DMS53 treated with DMSO at 0.1 percent for 48 hours (cell line): ENCODE results near the gene MED13.

Experiments used
- DNase-seq: peaks from one replicate; lab custom pipeline; 2025; ENCODE audit not compliant: unreplicated experiment; lab: John Stamatoyannopoulos, UW

Gene MED13, protein sequence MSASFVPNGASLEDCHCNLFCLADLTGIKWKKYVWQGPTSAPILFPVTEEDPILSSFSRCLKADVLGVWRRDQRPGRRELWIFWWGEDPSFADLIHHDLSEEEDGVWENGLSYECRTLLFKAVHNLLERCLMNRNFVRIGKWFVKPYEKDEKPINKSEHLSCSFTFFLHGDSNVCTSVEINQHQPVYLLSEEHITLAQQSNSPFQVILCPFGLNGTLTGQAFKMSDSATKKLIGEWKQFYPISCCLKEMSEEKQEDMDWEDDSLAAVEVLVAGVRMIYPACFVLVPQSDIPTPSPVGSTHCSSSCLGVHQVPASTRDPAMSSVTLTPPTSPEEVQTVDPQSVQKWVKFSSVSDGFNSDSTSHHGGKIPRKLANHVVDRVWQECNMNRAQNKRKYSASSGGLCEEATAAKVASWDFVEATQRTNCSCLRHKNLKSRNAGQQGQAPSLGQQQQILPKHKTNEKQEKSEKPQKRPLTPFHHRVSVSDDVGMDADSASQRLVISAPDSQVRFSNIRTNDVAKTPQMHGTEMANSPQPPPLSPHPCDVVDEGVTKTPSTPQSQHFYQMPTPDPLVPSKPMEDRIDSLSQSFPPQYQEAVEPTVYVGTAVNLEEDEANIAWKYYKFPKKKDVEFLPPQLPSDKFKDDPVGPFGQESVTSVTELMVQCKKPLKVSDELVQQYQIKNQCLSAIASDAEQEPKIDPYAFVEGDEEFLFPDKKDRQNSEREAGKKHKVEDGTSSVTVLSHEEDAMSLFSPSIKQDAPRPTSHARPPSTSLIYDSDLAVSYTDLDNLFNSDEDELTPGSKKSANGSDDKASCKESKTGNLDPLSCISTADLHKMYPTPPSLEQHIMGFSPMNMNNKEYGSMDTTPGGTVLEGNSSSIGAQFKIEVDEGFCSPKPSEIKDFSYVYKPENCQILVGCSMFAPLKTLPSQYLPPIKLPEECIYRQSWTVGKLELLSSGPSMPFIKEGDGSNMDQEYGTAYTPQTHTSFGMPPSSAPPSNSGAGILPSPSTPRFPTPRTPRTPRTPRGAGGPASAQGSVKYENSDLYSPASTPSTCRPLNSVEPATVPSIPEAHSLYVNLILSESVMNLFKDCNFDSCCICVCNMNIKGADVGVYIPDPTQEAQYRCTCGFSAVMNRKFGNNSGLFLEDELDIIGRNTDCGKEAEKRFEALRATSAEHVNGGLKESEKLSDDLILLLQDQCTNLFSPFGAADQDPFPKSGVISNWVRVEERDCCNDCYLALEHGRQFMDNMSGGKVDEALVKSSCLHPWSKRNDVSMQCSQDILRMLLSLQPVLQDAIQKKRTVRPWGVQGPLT (N-terminal part only)

DNA sequence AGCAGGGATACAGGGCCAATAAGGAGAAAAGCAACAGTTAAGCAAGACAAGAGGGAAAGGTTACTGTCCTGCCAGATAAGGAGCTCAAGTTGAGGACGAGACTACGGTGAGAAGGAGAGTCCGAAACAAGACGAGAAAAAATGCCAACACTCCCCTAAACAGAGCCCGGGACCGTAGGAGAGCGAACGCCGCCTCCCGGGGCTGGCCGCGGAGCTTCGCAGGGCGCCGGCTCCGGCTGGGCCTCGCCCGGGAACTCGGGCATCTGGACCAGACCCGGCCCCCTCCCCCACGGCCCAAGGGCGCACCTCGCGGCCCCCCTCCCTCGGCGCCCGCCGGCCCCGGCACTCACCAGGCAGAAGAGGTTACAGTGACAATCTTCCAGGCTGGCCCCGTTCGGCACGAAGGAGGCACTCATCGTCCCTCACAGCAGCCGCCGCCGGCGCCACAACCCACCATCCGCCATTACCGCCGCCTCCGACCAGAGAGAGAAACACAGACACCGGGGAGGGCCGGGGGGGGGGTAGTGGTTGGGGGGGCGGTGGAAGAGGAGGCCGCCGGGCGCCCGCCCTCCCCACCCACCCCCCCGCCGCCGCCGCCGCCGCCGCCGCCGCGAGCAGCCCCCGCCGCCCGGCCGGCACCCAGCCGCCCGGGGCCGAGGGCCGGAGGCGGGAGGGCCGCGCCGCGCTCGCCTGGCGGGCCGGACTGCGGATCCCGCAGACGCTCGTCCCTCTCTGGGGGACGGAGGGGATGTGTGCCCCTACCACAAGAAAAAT is at the start of gene MED13:
MED13 (minus strand) TSS at position 488 of the 773 bp plus-strand sequence; CDS start at position 415, 73 bp downstream.
- DNase-seq = no peak

DNA sequence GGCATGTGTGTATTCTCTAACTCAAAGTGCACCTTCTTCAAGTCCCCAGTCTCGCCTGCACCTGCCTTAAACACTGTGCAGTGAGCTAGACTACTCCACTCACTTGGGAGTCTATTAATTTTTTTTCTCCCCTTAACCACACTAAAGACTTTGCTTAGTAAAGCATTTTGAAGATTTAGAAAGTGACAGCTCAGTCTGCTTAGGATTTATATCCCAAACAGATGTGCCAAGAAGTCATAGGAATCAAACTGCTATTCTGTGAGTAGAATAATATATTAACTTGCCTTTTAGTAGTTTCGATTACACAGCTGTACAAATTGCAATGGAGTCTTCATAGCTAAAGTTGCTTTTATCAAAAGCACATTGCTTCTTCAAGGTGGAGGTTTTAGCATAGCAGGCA is 47.2 kb upstream of the MED13 start:
- DNase-seq = no peak

DNA sequence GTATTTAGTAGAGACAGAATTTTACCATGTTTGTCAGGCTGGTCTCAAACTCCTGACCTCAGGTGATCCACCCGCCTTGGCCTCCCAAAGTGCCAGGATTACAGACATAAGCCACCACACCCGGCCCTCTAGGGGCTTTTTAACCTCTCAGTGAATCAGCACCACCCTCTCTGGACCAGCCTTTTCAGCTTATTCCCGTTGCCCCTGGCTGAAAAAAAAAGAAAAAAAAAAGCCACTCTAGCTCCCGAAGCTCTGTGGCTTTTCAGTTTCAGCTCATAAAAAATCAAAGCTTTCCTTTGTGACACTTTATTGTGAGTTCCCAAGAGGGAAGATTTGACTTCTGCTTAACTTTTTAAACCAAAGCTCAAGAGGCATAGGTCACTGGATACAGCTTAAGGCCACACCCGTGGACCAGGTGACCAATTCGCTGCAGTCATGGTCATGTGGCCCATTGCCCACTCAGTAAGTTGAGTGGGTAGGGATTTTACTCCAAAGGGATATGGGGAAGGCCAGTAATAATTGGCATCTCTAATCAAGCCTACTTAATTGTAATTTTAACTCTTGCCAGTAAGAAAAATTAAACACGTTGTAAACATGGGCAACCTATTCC is 46.6 kb upstream of the MED13 start:
- DNase-seq = no peak

DNA sequence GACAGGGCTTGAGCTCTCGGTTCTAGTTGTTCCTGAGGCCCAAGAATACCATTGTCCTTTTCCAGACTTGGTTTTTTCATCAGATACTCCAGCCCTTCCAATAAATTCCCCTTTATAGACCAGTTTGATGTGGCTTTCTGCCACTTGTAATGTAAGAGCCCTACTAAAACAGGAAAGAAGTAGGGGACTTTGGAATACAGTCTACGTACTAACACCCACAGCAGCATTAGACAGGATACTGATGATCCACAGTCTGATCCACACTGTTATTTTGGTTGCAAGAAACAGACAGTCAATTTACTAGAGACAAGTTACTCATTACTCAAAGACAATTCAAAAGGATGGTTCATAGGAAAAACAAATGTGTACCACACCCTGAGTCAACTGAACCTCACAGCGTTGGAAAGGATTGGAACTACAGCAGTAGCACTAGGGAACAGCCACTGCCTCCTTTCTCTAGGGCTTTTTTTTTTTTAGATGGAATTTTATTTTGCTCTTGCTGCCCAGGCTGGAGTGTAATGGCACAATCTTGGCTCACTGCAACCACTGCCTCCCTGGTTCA is 45.9 kb upstream of the MED13 start:
- DNase-seq = no peak

DNA sequence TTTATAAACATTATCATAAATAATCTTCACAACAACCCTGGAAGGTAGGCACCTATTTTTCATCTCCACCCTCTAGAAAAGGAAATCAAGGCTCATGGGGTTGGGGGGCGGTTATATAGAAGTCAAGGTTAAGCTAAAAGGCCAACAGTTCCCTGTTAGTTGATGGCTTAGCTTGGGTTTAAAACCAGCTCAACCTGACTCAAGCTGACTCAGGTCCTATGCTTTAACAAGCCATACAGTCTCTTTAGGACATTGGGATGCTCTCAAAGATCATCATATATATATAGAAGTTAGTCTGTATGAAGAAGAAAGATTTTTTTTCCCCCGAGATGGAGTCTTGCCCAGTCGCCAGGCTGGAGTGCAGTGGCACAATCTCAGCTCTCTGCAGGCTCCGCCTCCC is 44.8 kb upstream of the MED13 start:
- DNase-seq = no peak

DNA sequence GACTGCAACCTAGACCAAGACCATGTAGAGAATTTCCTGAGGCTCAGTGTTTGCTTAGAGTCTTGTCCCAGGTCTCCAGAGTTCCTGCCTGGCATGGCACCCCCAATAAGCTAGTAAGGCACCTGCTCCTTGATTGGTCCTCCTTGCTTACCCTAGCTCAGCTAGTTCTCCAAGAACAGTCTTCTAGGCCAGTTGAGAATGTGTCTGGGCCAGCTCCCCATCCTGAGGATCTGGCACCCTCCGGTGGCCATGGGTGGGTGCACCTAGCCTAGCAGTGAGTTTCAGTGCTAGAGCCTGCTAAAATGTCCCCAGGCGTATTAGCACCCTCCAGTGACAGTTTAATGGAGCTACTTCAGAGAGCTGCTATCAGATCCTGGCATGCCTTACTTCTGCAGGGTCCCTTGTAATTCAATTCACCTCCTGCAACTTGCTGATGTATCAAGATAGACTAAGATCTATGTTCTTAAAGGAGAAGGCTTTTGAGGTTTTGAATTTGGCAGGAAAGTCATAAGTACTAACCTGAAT is 44.4 kb upstream of the MED13 start:
- peak; percentile 84 for DNase-seq

DNA sequence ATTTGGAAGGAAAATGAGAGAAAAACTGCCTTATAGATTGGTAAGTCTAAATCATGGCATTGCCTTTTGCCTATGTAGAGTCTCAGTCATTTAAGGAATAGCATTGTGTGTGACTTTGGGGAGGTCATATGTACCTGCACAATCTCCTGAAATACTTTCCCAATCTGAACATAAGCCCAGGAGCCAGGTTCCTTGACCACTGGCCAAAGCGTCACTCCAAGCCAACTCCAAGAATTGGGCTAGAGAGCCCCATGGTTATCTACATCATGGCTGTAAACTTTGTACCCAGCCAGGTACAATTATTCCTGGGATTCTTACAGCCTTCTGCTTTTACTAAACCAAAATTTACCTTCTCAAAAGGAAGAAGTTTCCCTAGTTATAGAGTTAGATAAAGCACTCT is 40.8 kb upstream of the MED13 start:
- no peak for DNase-seq

DNA sequence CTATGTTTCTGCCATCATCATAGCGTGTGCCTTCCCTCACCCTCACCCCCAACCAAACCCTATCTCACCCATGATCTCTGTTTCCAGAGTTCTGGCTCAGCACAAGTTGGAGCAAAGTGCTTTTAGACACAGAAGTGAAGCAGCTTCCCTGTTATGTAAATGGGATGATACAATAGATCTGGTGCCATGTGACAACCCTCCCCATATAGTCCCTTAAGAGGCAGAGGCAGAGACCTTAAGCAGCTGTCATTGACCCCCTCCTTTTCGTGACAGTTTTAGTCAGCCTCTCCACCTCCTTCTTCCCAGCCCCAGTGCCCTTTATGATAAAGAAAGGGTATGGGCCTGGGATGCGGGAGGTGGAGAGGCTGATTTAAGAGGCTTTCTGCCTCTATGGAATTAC is 40.3 kb upstream of the MED13 start:
- no peak for DNase-seq

DNA sequence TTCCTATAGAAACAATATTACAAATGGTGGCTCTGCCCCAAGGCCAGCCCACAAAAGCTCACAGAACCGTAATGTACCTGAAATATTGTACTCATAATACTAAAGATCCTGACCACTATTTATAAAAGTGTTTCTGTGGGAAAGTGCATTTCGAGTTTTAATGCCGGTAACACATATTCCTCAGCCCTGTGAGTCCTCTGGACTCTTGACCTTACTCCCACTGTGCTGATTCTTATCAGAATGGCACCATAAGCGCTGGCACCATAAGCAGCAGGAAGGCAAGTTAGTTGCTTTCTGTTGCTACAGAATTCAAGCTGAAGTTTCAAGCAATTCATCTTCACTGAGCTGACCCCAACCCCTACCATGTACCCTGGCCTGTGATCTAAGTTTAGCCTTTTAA is 36.4 kb upstream of the MED13 start:
- DNase-seq = no peak

DNA sequence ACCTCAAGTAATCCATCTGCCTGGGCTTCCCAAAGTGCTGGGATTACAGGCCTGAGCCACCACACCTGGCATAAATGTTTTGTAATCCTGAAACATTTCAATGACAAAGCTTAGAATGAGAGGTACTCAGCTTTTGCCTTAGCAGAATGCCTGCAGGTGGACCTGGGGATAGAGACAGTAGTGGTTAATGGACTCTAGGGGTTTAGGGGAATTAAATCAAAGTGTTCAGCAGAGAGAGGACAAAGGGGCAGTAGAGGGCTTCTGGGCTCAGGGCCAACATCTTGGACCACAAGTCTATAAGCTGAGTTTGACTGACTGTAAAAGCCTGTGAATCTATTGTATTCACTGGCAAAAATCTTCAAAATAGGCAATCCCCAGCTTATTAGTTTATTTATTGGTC is 36.0 kb upstream of the MED13 start:
- no peak for DNase-seq

DNA sequence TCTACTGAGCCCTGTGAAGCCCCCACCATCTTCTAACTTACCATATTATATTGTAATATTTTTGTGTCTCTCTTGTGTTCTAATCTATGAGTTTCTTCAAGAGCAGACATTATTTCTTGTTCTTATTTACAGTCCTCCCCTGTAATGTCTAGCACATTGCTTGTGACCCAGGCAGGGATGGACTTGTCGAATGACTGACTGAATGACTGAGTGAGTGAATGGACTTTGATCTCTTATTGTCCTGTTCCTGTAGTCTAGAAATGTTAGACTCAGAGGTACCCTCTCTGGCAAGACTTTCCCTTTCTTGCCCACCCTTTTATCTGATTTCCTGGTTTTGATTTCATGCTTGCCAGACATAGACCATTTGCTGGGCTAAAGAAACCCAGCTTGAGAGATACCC is 35.0 kb upstream of the MED13 start:
- no peak for DNase-seq

DNA sequence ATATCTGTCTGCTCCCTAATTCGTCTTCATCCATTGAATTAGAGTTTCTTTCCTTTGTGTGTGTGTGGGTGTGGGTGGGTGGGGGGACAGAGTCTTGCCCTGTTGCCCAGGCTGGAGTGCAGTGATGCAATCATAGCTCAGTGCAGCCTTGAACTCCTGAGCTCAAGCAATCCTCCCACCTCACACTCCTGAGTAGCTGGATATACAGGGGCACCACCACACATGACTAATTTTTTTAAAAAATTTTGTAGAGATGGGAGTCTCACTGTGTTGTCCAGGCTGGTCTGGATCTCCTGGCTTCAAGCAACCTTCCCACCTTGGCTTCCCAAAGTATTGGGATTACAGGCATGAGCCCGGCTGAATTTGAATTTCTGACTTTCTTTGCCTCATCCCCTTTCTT is 34.5 kb upstream of the MED13 start:
- DNase-seq = no peak

DNA sequence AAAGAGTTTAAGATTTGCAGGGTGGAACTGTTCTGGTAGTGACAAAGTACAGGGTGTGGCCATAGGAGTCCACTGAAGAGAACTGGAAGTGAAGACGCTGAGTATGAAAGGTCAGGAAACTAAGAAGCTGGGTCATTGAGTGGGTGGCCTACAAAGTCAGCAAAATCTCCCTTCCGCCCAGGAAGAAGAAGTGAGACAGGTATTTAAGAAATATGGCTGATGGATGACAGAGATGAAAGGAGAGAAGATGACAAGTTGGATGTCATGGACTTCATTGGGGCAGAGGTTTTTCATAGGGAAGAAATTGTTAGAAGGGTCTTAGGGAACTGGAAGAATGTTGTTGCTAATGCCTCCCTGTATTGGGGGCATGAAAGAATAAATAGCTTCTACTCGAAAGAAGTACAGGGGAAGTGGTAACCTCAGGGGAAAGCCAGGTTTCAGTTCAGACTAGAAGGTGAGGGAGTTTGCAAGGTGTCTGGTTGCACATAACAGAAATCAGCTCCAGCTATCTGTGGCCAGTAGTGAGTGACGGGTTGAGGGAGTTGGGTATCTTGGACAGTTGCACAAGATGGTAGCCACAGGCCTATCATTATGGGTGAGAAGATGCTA is 33.6 kb upstream of the MED13 start:
- DNase-seq = no peak

DNA sequence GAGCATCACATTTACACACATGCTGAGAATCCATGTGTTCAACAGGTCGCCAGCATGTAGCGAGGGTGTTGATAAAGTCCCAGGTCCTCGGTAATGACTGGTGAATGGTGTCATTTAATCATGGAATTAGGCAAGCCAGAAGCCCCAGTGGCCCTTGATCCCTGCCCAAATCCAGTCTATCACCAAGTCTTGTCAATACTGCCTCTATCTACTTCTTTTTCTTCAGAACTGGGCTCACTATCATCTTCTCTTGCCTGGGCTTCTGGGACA is 31.3 kb upstream of the MED13 start:
- no peak for DNase-seq

DNA sequence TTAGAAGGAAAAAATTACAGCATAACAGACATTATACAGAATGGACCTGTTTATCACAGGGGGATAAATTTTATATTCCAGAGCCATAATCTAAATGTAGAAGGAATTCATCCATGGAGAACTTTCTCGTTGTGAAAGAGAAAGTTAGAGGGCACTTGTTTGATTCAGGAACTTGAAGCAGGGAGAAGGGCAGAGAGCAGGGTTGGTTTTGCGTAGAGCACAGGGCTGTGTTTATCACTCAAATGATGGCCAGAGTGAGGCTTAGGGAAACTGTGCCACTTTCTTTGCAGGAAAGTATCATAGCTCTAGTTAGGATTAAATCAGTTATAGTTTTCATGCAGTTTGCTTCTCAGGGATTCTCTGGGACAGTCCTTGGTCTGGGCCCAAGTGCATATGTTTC is 29.1 kb upstream of the MED13 start:
- no peak for DNase-seq

DNA sequence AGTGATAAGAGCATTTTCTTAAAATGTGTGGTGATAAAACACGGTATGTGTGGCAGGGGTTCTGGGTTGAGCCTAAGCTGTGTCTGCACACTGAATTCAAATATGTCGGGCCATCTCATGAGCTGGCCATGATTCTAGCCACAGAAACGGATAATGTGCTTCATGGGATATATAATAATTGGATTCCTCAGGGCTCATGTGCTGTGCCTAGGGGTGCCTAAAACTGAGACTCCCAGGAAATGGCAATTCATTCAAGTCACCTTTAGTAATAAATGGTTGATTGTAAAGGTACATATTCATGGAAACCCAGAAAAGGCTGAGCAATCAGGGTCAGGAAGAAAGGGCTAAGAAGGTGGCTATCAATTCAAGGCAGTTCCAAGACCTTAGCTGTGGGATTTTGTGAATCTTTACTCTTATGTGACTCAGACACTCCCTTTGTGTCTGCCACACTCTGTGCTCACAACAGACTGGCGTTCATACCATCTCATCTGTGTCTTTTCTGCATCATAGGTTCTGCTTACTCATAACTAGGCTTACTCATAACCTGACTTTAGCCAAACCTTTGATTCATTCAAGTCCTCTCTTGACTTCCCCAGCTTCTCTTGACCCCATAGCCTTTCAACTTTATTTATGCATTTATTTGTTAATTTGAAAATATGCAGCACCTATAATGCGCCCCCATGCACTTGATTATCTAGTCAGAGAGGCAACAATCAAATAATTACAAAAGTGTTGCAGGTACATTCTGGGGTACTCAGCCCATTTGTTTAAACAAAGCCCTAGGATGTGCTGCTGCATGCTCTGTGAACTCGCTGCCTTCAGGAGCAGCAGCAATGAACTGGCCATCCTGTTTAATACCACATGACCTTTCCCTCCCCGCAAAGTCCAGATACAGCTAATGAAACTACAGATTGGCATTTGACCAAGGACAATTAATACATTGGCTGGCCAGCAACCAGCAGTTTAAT is 28.4 kb upstream of the MED13 start:
- DNase-seq = no peak

DNA sequence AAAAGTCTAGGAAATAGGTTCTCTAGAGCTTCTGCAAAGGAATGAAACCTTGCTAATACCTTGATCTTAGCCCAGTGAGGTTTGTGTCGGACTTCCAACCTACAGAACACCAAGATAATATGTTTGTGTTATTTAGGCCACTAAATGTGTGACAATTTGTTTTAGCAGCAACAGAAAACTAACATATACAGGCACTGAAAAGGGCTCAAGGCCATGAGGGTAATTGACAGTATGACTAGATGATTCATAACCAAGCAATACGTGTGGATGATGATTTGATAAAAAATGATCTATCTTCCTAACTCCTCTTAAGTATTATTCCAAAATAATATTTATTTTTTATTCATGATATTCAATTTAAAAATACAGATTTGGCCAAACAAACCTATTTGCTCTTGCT is 27.7 kb upstream of the MED13 start:
- no peak for DNase-seq

DNA sequence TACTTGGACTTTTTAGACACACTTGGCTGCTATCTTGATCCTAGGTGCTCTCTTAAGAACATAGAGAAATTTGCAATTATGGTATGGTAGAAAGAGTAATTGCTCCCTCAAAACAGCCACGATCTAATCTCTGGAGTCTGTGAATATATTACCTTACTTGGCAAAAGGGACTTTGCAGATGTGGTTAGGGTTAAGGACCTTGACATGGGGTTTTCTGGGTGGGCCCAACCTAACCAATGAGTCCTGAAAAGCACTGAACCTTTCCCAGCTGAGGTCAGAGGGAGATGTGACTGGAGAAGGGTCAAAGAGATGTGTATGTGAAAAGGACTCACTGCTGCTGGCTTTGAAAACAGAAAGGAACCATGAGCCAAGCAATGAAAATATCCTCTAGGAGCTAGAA is 26.7 kb upstream of the MED13 start:
- DNase-seq = no peak
